Neutrophil (primary cell): ENCODE measurements around the gene MSL1.

Experiments used
- H3K27ac ChIP-seq: fragments of 200-600 bp; sonication (generic); 2 replicates; pipeline ENCODE4 v1.5.1; 2016; ENCODE audit warnings: mild to moderate bottlenecking, moderate library complexity
- H3K27me3 ChIP-seq: fragments of 200-600 bp; sonication (generic); 2 replicates; pipeline ENCODE4 v1.6.0; 2016; ENCODE audit warnings: mild to moderate bottlenecking
- H3K36me3 ChIP-seq: fragments of 200-600 bp; sonication (generic); 2 replicates; pipeline ENCODE4 v1.5.1; 2017
- H3K4me1 ChIP-seq, 2 experiments: fragments of 200-600 bp in 1 of 2; sonication (generic) in 1 of 2; 1 replicate in 1 of 2; 2 replicates in 1 of 2; pipeline versions ENCODE4 v1.5.1 to v1.6.1; 2013 to 2016; ENCODE audit warnings: low read depth in 1 of 2, low read length in 1 of 2, mild to moderate bottlenecking in 1 of 2, moderate library complexity in 1 of 2; ENCODE audit not compliant: control insufficient read depth in 1 of 2, insufficient read depth in 1 of 2
- H3K4me3 ChIP-seq, 2 experiments: fragments of 200-600 bp in 1 of 2; sonication (generic) in 1 of 2; 1 replicate in 1 of 2; 2 replicates in 1 of 2; pipeline ENCODE4 v1.5.1; 2013 to 2016; ENCODE audit warnings: low read depth in 1 of 2, low read length in 1 of 2, mild to moderate bottlenecking in 1 of 2, moderate library complexity in 1 of 2
- H3K9me3 ChIP-seq: fragments of 200-600 bp; sonication (generic); 2 replicates; pipeline ENCODE4 v1.5.1; 2016
- TF ChIP-seq, protein P1 (sequence below): fragments of 200-600 bp; sonication (generic); IDR thresholded peaks from 2 replicates; pipeline ENCODE4 v1.5.1; 2016; ENCODE audit warnings: antibody characterized with exemption

Gene MSL1

DNA sequence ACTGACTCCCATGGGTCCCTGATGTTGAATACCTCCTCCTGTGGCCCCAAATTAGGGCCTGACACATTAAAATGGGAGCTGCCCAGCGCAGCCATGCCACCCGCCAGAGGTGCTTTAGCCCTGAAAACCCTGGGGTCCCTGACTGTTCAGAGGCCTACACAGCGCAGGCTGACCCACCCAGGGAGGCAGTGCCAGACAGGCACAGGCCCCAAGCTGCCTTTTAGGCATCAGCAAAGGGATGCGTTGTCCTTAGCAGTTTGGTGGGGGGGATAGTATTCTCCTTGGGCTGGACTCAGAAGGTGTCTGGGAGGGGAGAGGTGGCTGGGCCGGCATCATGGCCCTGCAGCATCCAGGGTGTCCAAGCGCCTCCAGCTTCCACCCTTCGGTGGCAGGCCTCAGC is 56.9 kb downstream of the MSL1 start:
- no peak overlapping the region for H3K4me3 ChIP-seq

DNA sequence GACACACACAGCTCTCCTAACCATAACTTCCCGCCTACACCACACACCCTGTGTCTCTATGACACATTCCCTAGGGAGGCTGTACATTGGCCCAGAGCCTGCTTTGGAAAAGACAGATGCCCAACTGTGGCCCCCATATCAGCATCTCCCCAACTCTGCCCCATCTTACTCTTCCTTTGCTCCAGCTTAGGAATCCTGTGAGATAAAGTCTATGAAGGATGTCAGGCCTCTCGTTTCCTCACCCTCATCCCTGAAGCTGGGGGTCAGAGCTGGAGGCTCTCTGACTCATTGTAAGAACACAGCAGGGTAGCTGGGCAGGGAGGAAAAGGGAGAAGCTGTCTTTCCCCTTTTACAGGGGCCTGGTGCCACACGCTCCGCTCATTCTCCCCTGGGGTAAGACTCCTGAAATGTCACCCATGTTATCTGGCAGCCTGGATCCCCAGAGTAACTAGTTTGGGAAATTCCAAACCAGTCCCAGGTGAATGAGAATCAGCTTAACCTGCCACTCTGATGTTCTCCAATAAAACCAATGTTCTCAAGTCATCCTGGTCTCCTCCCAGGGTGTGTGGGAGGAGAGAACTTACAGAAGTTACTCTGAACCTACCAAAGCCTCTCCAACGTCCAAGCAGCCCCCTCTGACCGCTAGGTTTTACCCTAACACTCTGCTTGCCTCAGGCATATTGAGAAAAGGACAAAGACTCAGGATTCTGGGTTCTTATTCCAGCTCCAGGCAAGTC is 58.3 kb downstream of the MSL1 start:
- H3K27ac ChIP-seq, result no peak overlapping the region

More for the DNA sequence above, 56.9 kb downstream of the MSL1 start:
- H3K4me1 ChIP-seq, result peaks cover 10 to 14% of the 10 kb centered on the region in 2 experiments
- TF ChIP-seq, protein P1, sequence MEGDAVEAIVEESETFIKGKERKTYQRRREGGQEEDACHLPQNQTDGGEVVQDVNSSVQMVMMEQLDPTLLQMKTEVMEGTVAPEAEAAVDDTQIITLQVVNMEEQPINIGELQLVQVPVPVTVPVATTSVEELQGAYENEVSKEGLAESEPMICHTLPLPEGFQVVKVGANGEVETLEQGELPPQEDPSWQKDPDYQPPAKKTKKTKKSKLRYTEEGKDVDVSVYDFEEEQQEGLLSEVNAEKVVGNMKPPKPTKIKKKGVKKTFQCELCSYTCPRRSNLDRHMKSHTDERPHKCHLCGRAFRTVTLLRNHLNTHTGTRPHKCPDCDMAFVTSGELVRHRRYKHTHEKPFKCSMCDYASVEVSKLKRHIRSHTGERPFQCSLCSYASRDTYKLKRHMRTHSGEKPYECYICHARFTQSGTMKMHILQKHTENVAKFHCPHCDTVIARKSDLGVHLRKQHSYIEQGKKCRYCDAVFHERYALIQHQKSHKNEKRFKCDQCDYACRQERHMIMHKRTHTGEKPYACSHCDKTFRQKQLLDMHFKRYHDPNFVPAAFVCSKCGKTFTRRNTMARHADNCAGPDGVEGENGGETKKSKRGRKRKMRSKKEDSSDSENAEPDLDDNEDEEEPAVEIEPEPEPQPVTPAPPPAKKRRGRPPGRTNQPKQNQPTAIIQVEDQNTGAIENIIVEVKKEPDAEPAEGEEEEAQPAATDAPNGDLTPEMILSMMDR, result no peak
- H3K27me3 ChIP-seq, result peaks cover 35% of the 10 kb centered on the region
- no peaks in the 10 kb centered on the region for H3K9me3 ChIP-seq
- H3K36me3 ChIP-seq, result peaks cover 55% of the 10 kb centered on the region
- H3K27ac ChIP-seq, result no peak overlapping the region

DNA sequence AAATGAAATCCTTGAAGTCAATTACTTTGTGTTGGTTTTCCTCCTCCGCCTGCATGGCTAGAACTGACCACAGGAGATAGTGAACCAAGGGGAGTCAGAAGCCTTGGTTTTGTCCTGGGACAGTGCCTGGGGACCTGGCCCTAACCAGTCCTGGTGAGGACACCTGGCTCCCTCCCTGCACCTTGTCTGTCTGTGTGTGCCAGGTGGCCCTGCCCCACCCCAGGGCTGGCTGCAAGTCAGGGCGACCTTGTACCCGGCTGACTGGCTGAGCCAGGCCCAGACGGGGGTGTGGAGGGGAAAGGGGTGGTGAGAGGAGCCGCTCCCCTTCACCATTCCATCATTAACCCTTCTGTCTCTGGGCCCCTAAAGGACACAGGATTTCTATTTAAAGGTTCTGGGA is 58.9 kb downstream of the MSL1 start:
- no peak overlapping the region for H3K4me3 ChIP-seq
- peaks cover 35% of the 10 kb centered on the region for H3K27me3 ChIP-seq
- H3K4me1 ChIP-seq, result peaks cover 10 to 14% of the 10 kb centered on the region in 2 experiments
- peaks cover 37% of the 10 kb centered on the region for H3K36me3 ChIP-seq
- H3K27ac ChIP-seq, result no peak overlapping the region
- no peaks in the 10 kb centered on the region for H3K9me3 ChIP-seq
- TF ChIP-seq, protein P1, result no peak

More for the DNA sequence above, 58.3 kb downstream of the MSL1 start:
- Histone ChIP-seq H3K4me1 (peaks cover 10 to 14% of the 10 kb centered on the region in 2 experiments), H3K36me3 (peaks cover 41% of the 10 kb centered on the region), H3K27me3 (peaks cover 35% of the 10 kb centered on the region), H3K9me3 (no peaks in the 10 kb centered on the region), H3K4me3 (no peak overlapping the region)
- TF ChIP-seq, protein P1, result no peak

DNA sequence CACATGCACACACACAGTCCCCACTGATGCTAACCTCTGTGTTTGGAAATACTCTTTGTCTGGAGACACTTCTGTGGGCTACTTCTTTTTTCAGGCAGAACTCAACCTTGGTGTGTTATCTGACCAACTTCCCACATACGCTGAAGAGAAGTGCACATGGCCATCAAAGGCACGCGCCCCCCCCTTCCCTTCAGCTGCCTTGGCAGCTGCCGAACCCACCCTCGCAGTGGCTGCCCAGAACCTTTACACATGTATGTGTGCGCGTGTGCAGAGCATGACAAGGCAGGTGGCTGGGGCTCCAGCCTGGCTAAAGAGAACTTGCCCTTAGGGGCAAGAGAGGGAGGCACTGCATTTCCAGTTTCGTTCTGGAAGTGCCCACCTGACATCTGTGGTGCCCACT is 59.4 kb downstream of the MSL1 start:
- Histone ChIP-seq H3K4me3 (no peak overlapping the region), H3K27ac (no peak overlapping the region), H3K27me3 (peaks cover 35% of the 10 kb centered on the region), H3K9me3 (no peaks in the 10 kb centered on the region), H3K4me1 (peaks cover 10 to 14% of the 10 kb centered on the region in 2 experiments), H3K36me3 (peaks cover 32% of the 10 kb centered on the region)
- TF ChIP-seq, protein P1, result no peak

DNA sequence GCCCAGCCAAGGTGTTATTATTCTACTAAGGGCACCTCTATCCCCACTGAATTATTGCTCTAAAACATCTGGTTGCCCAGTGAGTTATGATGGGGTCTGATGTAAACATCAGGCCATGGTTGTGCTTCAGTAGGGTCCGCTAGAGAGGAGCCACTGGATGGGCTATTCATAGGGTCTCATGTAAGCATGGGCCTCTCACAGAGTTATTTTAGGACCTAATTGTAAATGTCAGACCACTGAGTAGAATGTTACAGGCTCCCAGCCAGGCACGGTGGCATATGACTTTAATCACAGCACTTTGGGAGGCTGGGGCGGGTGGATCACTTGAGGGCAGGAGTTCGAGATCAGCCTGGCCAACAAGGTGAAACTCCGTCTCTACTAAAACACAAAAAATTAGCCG is 60.8 kb downstream of the MSL1 start:
- peaks cover 23% of the 10 kb centered on the region for H3K27me3 ChIP-seq
- no peak overlapping the region for H3K27ac ChIP-seq
- TF ChIP-seq, protein P1, result no peak
- peaks cover 24% of the 10 kb centered on the region for H3K36me3 ChIP-seq
- peaks cover 5 to 6% of the 10 kb centered on the region in 2 experiments for H3K4me1 ChIP-seq
- no peaks in the 10 kb centered on the region for H3K9me3 ChIP-seq
- H3K4me3 ChIP-seq, result no peak overlapping the region
